ENCODE results near the gene NFKBIL1. TPM values are rescaled to one million over a fixed set of nuclear protein-coding genes. Genes with fewer than 3 reads are reported as not detected.
A peak's percentile ranks its signal among the peaks of the same experiment; 100 is the strongest.

Gene NFKBIL1
- total and polyA plus RNA-seq, 9 of the 15 experiments (the other 6 are each of a cell fraction or from before 2014, with no cell fraction given), result 0.49 to 33.1 (median 7.6) TPM

DNA sequence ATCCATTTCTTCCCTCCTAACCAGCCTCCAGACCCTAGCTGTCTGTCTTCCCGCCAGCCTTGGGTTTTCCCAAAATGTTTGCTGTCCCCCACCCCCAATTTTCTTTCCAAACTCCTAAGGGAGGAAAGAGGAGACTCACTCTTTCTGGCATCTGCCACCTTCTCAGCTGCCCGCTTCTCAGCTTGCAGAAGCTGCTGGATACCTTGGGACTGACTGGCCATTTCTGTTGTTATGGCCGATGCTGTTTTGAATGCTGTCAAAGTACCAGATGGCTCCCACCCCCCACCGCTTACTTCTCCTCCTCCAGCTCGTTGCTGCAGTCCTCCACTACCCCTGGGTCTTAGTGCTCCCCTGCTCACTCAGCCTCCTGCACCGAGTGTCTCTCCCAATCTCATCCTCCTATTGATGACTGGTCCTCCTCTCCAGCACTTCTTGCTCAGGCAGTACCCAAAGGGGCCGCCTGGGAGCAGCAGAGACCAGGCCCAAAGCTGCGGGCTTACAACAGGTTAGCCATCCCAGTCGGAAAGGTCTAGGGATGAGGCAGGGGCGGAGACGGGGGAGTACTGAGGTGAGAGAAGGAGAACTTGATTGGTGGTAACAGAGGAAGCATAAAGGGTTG, 960 bp upstream of the NFKBIL1 start, which contains the start of gene ATP6V1G2 (continued):
- TF ChIP-seq RCOR1 (IDR thresholded peaks at IDR 0.05; ENCODE audit: borderline replicate concordance in 1 of 2, low read depth in 2 of 2, low read length in 2 of 2), result peak; percentile 47 to 95; a peak in 3 of 4 replicates
- peak; percentile 92 for TF ChIP-seq TARDBP (IDR thresholded peaks at IDR 0.05)
- TF ChIP-seq JUND (IDR thresholded peaks at IDR 0.05; ENCODE audit: borderline replicate concordance, low read depth, low read length), result peak; percentile 71
- TF ChIP-seq JUND (tag; IDR thresholded peaks at IDR 0.05; ENCODE audit: borderline replicate concordance, low read depth, low read length), result no peak; the same call in 2 of the 3 replicates
- peak; percentile 92 for TF ChIP-seq STAG1 (CRISPR knock-in tag; IDR thresholded peaks at IDR 0.05; ENCODE audit: borderline replicate concordance)
- no peak for TF ChIP-seq CLOCK (CRISPR knock-in tag; IDR thresholded peaks at IDR 0.05; ENCODE audit: borderline replicate concordance)
- no peak for TF ChIP-seq MAFG (tag; conservative IDR thresholded peaks at IDR 0.05)
- TF ChIP-seq ZSCAN29 (IDR thresholded peaks at IDR 0.05), result no peak
- TF ChIP-seq ZNF197 (CRISPR knock-in tag; IDR thresholded peaks at IDR 0.05; ENCODE audit: low read depth), result no peak
- peak; percentile 28 to 79; a peak in 3 of 4 replicates for TF ChIP-seq MAZ (CRISPR knock-in tag; conservative IDR thresholded peaks at IDR 0.05 in 1 of 2, IDR thresholded peaks at IDR 0.05 in 1 of 2)
- TF ChIP-seq CC2D1A (IDR thresholded peaks at IDR 0.05), result peak; percentile 91
- TF ChIP-seq ATF7 (IDR thresholded peaks at IDR 0.05), result peak; percentile 30; the same call in 1 of the 2 replicates
- TF ChIP-seq, protein P1, sequence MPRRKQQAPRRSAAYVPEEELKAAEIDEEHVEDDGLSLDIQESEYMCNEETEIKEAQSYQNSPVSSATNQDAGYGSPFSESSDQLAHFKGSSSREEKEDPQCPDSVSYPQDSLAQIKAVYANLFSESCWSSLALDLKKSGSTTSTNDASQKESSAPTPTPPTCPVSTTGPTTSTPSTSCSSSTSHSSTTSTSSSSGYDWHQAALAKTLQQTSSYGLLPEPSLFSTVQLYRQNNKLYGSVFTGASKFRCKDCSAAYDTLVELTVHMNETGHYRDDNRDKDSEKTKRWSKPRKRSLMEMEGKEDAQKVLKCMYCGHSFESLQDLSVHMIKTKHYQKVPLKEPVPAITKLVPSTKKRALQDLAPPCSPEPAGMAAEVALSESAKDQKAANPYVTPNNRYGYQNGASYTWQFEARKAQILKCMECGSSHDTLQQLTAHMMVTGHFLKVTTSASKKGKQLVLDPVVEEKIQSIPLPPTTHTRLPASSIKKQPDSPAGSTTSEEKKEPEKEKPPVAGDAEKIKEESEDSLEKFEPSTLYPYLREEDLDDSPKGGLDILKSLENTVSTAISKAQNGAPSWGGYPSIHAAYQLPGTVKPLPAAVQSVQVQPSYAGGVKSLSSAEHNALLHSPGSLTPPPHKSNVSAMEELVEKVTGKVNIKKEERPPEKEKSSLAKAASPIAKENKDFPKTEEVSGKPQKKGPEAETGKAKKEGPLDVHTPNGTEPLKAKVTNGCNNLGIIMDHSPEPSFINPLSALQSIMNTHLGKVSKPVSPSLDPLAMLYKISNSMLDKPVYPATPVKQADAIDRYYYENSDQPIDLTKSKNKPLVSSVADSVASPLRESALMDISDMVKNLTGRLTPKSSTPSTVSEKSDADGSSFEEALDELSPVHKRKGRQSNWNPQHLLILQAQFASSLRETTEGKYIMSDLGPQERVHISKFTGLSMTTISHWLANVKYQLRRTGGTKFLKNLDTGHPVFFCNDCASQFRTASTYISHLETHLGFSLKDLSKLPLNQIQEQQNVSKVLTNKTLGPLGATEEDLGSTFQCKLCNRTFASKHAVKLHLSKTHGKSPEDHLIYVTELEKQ (CRISPR knock-in tag; IDR thresholded peaks at IDR 0.05), result no peak
- no peak for TF ChIP-seq TRIM24 (IDR thresholded peaks at IDR 0.05)
- no peak for TF ChIP-seq ZNF217 (CRISPR knock-in tag; IDR thresholded peaks at IDR 0.05)
- TF ChIP-seq, protein P2, sequence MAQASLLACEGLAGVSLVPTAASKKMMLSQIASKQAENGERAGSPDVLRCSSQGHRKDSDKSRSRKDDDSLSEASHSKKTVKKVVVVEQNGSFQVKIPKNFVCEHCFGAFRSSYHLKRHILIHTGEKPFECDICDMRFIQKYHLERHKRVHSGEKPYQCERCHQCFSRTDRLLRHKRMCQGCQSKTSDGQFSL (CRISPR knock-in tag; IDR thresholded peaks at IDR 0.05), result peak; percentile 37; the same call in 1 of the 2 replicates
- TF ChIP-seq, protein P2 (tag; IDR thresholded peaks at IDR 0.05), result no peak
- peak; percentile 88 for TF ChIP-seq ZEB2 (IDR thresholded peaks at IDR 0.05)
- TF ChIP-seq NCOA6 (IDR thresholded peaks at IDR 0.05), result no peak
- 0 out of 2 replicates have a peak, but pooled peaks have one; percentile 3 for TF ChIP-seq ZNF384 (IDR thresholded peaks at IDR 0.05; ENCODE audit: low read depth, low read length)
- TF ChIP-seq ZNF224 (CRISPR knock-in tag; IDR thresholded peaks at IDR 0.05), result no peak
- peak; percentile 15; the same call in 1 of the 2 replicates for TF ChIP-seq L3MBTL2 (IDR thresholded peaks at IDR 0.05)
- TF ChIP-seq TEAD1 (CRISPR knock-in tag; IDR thresholded peaks at IDR 0.05), result peak in 1 of 2 experiments; percentile 51; a peak in 2 of 4 replicates
